GM21576 (cell line): ENCODE results near the gene ZBTB7B.
"Not testable (repeated sequence)": the region's sequence is repeated elsewhere in the genome, so short reads cannot be mapped to it uniquely, and the experiment has no call there.

Experiments used
- ATAC-seq: cut with Tn5 transposase; IDR thresholded peaks from one replicate; pipeline ENCODE4 v1.9.1; 2021; ENCODE audit warnings: mild to moderate bottlenecking, moderate library complexity; ENCODE audit not compliant: unreplicated experiment

Gene ZBTB7B

GRCh38 chr1:154967331-154967950 is 35.2 kb upstream of the ZBTB7B start:
- no peak for ATAC-seq

GRCh38 chr1:154968731-154969130 is 33.9 kb upstream of the ZBTB7B start:
- no peak for ATAC-seq

- no peak for ATAC-seq
These were observed 33.4 kb upstream of the ZBTB7B start for GRCh38 chr1:154969246-154969645.

- no peak for ATAC-seq
These were observed 32.6 kb upstream of the ZBTB7B start for GRCh38 chr1:154969860-154970452.

GRCh38 chr1:154970631-154971340 is 31.8 kb upstream of the ZBTB7B start, which contains the start of gene SHC1:
Gene SHC1 (minus strand): TSS chr1:154970747. CDS start chr1:154970526, 221 bp downstream.
- no peak for ATAC-seq

GRCh38 chr1:154971341-154971998 is 31.1 kb upstream of the ZBTB7B start:
- ATAC-seq: no peak

GRCh38 chr1:154972213-154972516 is 30.4 kb upstream of the ZBTB7B start:
- no peak for ATAC-seq

GRCh38 chr1:154972517-154973343 is 29.9 kb upstream of the ZBTB7B start:
- ATAC-seq: no peak

- peak; percentile 22 for ATAC-seq
These were observed 29.1 kb upstream of the ZBTB7B start for GRCh38 chr1:154973344-154974101.

- ATAC-seq: peak; percentile 73
These were observed 28.3 kb upstream of the ZBTB7B start, which contains the start of gene CKS1B for GRCh38 chr1:154974102-154974807. Gene CKS1B (plus strand): TSS chr1:154974681. CDS start chr1:154974746, 65 bp downstream.

GRCh38 chr1:154974808-154975408 is 27.7 kb upstream of the ZBTB7B start:
- ATAC-seq: peak; percentile 34

- ATAC-seq: no peak
These were observed 27.1 kb upstream of the ZBTB7B start for GRCh38 chr1:154975409-154976059.

GRCh38 chr1:154977762-154978161 is 24.8 kb upstream of the ZBTB7B start:
- ATAC-seq: not testable (repeated sequence)

GRCh38 chr1:154978360-154978759 is 24.2 kb upstream of the ZBTB7B start:
- ATAC-seq: no peak

- ATAC-seq: no peak
These were observed 20.3 kb upstream of the ZBTB7B start for GRCh38 chr1:154982341-154982740.

GRCh38 chr1:154982897-154983648 is 19.5 kb upstream of the ZBTB7B start, which contains the start of gene FLAD1:
Gene FLAD1 (plus strand): TSS chr1:154983344. CDS start chr1:154983695, 351 bp downstream.
- peak; percentile 96 for ATAC-seq

GRCh38 chr1:154983776-154984466 is 18.7 kb upstream of the ZBTB7B start:
- no peak for ATAC-seq
